Measurements from ENCODE around the gene NACA2.

DNA sequence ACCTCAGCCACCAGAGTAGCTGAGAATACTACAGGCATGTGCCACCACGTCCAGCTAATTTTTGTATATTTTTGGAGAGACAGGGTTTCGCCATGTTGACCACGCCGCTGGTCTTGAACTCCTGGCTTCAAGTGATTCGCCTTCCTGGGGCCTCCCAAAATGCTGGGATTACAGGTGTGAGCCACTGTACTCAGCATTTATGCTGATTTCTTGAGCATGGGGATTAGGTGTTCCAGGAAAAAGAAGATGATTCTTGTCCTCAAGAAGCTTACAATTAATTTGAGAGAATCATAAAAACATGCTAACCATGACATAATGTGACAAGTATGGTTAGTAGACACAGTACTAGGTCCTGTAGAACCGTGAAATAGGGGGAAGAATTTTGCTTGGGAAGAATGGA is 30.9 kb downstream of the NACA2 start:
- TF ChIP-seq, protein P1, sequence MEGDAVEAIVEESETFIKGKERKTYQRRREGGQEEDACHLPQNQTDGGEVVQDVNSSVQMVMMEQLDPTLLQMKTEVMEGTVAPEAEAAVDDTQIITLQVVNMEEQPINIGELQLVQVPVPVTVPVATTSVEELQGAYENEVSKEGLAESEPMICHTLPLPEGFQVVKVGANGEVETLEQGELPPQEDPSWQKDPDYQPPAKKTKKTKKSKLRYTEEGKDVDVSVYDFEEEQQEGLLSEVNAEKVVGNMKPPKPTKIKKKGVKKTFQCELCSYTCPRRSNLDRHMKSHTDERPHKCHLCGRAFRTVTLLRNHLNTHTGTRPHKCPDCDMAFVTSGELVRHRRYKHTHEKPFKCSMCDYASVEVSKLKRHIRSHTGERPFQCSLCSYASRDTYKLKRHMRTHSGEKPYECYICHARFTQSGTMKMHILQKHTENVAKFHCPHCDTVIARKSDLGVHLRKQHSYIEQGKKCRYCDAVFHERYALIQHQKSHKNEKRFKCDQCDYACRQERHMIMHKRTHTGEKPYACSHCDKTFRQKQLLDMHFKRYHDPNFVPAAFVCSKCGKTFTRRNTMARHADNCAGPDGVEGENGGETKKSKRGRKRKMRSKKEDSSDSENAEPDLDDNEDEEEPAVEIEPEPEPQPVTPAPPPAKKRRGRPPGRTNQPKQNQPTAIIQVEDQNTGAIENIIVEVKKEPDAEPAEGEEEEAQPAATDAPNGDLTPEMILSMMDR (conservative IDR thresholded peaks at IDR 0.05; ENCODE audit: low read depth, low read length) = no peak
- TF ChIP-seq EZH2phosphoT487 (IDR thresholded peaks at IDR 0.05; ENCODE audit: borderline replicate concordance, low read length) (no peak), EZH2 (IDR thresholded peaks at IDR 0.05; ENCODE audit: low read length, unreplicated experiment) (no peak)
